Iris pigment epithelial cell (primary cell): ENCODE results near the gene NCOA4.
"Not testable (repeated sequence)": the region's sequence is repeated elsewhere in the genome, so short reads cannot be mapped to it uniquely, and the experiment has no call there.

ENCODE experiments used
- DNase-seq: peaks from one replicate; pipeline ENCODE4 v3.0.0-alpha.2; 2011; ENCODE audit warnings: low read depth

The NCOA4 gene

GRCh38 chr10:46052057-46052790, 21.8 kb upstream of the NCOA4 start:
- DNase-seq, result no peak

GRCh38 chr10:46050941-46051623, 20.7 kb upstream of the NCOA4 start:
- no peak for DNase-seq

GRCh38 chr10:46049497-46049831, 19.0 kb upstream of the NCOA4 start:
- not testable (repeated sequence) for DNase-seq

- DNase-seq, result no peak
Observed at GRCh38 chr10:46048152-46048551, 17.7 kb upstream of the NCOA4 start.

GRCh38 chr10:46046261-46046660, 15.8 kb upstream of the NCOA4 start, which contains the start of gene MSMB:
TSS of gene MSMB (minus strand) at chr10:46046269. CDS start at chr10:46046237, 32 bp downstream.
- no peak for DNase-seq

GRCh38 chr10:46042527-46042926, 12.1 kb upstream of the NCOA4 start:
- no peak for DNase-seq

GRCh38 chr10:46040004-46040403, 9.6 kb upstream of the NCOA4 start:
- no peak for DNase-seq

- DNase-seq, result no peak
Observed at GRCh38 chr10:46037107-46037825, 6.8 kb upstream of the NCOA4 start.

GRCh38 chr10:46035923-46036849, 5.8 kb upstream of the NCOA4 start:
- no peak for DNase-seq

GRCh38 chr10:46033602-46034011, 3.2 kb upstream of the NCOA4 start:
- DNase-seq, result peak; percentile 80

- no peak for DNase-seq
Observed at GRCh38 chr10:46031648-46032532, 1.5 kb upstream of the NCOA4 start.

GRCh38 chr10:46029461-46030030, 877 bp downstream of the NCOA4 start:
- no peak for DNase-seq

- DNase-seq, result peak; percentile 80
Observed at GRCh38 chr10:46028584-46029460, 1.6 kb downstream of the NCOA4 start.

- DNase-seq, result no peak
Observed at GRCh38 chr10:46026106-46026505, 4.3 kb downstream of the NCOA4 start.

- no peak for DNase-seq
Observed at GRCh38 chr10:46025406-46025805, 5.0 kb downstream of the NCOA4 start.

GRCh38 chr10:46024948-46025347, 5.5 kb downstream of the NCOA4 start:
- DNase-seq, result peak; percentile 39

GRCh38 chr10:46022978-46023702, 7.3 kb downstream of the NCOA4 start:
- peak; percentile 95 for DNase-seq

- no peak for DNase-seq
Observed at GRCh38 chr10:46020344-46020657, 10.1 kb downstream of the NCOA4 start.
